Peyer's patch (tissue), 4 donors: Measurements from ENCODE around the gene LRRK1.

Experiments
- POLR2A ChIP-seq, 2 donors: fragments of 450-650 bp; IDR thresholded peaks; one replicate each; pipeline ENCODE4 v1.5.1; 2017; ENCODE audit warnings: antibody characterized with exemption in 2 of 2, mild to moderate bottlenecking in 2 of 2, moderate library complexity in 2 of 2
- TF ChIP-seq, protein P1 (sequence below), 6 experiments: fragments of 450-650 bp in 4 of 6; fragments of 200-600 bp in 2 of 6; sonication (generic) in 1 of 6; IDR thresholded peaks; one replicate each; pipeline ENCODE4 v1.5.1; 2017 to 2019; ENCODE audit warnings: antibody characterized with exemption in 6 of 6, mild to moderate bottlenecking in 3 of 6, moderate library complexity in 1 of 6

DNA sequence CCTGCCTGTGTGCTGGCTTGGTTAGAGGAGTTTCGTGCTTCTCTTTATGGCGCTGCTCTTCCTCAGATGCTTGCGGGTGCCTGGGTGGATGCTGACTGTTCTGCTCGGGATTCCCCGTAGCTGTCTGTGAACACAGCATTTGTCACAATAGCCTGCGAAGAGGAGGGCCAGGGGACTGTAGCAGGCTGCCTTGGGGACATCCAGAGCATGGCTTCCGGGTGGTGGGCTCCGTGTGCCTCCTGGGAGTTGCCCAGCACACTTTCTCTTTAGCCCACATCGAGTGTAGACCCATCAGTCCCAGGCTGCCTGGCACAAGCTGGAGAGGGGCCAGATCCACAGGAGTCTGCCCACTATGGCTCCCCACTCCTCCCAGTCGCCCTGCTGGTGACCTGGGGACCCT, 22.4 kb downstream of the LRRK1 start:
- no peak for TF ChIP-seq POLR2A (IDR thresholded peaks at IDR 0.05)
- TF ChIP-seq, protein P1, sequence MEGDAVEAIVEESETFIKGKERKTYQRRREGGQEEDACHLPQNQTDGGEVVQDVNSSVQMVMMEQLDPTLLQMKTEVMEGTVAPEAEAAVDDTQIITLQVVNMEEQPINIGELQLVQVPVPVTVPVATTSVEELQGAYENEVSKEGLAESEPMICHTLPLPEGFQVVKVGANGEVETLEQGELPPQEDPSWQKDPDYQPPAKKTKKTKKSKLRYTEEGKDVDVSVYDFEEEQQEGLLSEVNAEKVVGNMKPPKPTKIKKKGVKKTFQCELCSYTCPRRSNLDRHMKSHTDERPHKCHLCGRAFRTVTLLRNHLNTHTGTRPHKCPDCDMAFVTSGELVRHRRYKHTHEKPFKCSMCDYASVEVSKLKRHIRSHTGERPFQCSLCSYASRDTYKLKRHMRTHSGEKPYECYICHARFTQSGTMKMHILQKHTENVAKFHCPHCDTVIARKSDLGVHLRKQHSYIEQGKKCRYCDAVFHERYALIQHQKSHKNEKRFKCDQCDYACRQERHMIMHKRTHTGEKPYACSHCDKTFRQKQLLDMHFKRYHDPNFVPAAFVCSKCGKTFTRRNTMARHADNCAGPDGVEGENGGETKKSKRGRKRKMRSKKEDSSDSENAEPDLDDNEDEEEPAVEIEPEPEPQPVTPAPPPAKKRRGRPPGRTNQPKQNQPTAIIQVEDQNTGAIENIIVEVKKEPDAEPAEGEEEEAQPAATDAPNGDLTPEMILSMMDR (IDR thresholded peaks at IDR 0.05), result no peak
